ENCODE results near the gene REPIN1.

Gene REPIN1

GRCh38 chr7:150360363-150361058 lies 8.1 kb upstream of the REPIN1 start:
- DNase-seq (ENCODE audit: low read depth, low spot score) = no peak

DNA sequence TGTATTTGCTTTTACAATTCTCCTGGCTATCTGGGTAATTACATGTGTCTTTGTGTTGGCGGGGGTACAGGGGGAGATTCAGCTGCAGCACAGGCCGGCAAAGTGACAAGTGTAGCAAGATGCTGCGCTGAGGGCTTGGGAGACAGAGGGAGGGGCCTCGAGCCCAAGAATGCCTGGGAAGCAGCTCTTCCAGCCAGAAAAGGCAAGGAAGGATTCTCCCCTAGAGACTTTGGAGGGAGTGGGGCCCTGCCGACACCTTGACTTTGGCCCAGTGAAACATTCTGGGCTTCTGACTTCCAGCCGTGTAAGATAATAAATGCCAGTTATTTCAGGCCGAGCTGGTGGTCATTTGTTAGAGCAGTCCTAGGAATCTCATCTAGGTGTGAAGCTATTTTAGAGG lies 7.2 kb upstream of the REPIN1 start:
- no peak for DNase-seq (ENCODE audit: low read depth, low spot score)

GRCh38 chr7:150361807-150362621 lies 6.6 kb upstream of the REPIN1 start:
- DNase-seq (ENCODE audit: low read depth, low spot score) = no peak

- no peak for DNase-seq (ENCODE audit: low read depth, low spot score)
Measured at GRCh38 chr7:150363370-150363769, 5.3 kb upstream of the REPIN1 start.

- no peak for DNase-seq (ENCODE audit: low read depth, low spot score)
Measured at GRCh38 chr7:150363872-150364271, 4.8 kb upstream of the REPIN1 start.

DNA sequence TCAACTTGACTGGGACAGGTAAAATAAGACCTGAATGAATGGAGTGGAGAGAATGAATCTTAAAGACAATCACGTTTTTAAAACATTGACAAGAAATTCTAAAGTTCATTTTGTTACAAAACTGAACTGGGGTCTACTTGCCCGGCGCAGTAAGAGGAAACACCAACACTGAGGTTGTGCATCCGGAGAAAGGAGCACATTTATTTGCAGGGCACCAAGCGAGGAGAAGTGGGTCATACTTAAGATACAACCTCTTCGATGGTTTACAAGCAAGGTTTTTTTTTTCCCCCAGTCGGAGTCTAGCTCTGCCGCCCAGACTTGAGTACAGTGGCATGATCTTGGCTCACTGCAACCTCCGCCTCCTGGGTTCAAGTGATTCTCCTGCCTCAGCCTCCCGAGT lies 3.4 kb upstream of the REPIN1 start:
- DNase-seq (ENCODE audit: low read depth, low spot score) = no peak

DNA sequence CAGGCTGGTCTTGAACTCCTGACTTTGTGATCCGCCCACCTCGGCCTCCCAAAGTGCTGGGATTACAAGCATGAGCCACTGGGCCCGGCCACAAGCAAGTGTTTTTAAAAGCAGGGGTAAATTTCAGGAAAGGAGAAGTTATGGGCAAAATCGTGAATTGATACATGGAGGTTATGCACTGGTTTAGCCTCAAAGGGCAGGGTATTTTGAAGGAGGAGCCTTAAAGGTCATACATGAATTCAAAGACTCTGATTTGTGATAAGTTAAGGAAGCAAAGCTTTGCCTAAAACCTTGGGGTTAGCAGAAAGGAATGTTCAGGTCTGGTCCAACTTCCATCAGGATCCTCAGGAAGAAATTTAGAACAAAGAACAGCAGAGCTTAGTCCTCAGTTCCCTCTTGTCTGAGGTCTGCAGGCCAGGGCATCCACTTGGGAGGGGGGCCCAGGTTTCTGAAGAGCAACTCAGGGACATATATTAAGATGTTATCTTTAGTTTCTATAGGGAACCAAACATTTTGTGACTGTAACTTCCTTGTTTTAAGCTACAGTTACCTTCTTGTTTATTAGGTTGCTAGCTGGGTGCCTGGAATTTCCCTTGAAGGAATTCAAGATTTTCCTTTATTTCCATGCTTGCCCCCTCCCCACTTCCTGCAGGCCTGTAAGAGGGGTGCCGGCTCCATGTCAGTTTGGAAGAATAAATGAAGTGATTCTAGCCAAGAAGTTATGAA lies 2.8 kb upstream of the REPIN1 start:
- DNase-seq (ENCODE audit: low read depth, low spot score) = no peak

GRCh38 chr7:150367677-150368095 lies 936 bp upstream of the REPIN1 start:
- no peak for DNase-seq (ENCODE audit: low read depth, low spot score)

DNA sequence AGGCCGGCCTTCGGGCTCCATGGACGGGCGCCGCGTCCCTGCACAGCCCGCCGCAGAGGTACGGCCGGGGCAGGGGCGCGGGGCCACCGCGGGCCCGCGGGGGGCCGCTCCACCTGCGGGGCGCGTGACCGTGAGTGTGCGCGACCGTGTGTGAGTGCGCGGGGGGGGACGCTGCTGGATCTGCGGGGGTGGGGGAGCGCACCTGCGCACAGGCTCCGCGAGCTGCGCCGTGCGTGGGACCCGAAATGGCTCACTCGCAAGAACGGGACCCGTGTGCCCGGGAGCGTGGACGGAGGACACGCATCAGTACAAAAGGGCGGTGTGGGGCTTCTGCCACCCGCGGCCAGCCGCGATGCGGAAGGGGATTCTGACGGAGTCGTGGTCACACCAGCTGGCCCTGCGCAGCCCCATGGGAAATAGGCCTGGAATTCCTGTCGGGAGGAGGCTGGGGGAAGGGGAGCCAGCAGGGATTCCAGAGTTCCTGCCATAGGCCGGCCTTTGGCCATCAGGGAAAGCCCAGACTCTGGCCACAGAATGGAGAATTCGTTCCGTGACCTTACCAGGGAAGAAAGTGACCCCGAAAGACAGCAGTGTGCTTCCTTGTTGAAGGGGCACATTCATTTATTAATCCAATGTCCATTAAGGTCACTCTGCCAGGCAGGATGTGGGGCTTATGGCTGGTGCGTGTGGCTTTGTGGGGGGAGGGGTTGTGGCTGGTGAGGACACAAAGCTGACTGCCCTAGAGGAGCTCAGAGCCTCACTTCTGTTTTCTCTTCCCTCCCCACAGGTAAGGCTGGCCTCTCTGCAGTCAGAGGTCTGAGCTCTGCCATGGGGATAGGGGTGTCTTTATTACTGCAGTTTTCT lies 494 bp downstream of the REPIN1 start:
- DNase-seq (ENCODE audit: low read depth, low spot score) = no peak

DNA sequence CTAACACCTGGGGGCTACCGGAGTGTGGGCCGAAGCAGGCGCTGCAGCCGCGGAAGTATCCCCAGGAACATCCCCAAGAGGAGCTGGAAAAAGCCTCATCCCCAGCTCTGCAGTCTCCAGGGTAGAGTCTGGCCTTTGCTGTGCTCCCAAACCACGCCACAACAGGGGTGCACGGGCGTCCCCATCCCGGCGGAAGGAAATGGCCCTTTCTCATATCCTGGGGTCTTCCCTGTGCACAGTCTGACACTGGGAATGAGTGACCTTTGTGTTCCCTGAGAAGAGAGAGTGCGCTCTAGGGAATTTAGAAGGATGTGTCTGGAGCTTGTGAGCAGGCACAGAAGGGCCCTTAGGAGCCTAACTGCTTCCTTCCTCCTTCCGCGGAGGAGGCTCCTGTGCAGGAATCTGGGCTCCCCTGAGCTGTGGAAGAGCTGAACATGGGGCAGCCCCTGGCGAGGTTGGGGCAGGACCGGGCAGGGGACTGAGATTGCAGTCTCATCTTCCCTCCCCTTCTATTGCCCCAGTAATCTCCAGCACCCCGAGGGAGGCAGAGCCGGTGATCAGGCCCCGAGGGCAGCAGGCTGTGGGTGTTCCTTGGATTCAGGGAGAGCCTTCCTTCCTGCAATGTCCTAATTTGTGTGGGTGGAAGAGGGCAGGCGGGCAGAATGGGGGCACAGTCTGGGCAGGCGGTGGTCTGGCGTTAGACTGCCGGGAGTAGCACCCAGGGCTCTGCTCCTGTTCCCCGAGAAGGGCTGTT lies 1.3 kb downstream of the REPIN1 start:
- no peak for DNase-seq (ENCODE audit: low read depth, low spot score)

- no peak for DNase-seq (ENCODE audit: low read depth, low spot score)
Measured at GRCh38 chr7:150370612-150371071, 2.0 kb downstream of the REPIN1 start.

- DNase-seq (ENCODE audit: low read depth, low spot score) = no peak
Measured at GRCh38 chr7:150371131-150371995, 2.7 kb downstream of the REPIN1 start.

DNA sequence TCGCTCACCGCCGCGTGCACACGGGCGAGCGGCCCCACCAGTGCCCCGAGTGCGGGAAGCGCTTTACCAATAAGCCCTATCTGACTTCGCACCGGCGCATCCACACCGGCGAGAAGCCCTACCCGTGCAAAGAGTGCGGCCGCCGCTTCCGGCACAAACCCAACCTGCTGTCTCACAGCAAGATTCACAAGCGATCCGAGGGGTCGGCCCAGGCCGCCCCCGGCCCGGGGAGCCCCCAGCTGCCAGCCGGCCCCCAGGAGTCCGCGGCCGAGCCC lies 3.3 kb downstream of the REPIN1 start:
- DNase-seq (ENCODE audit: low read depth, low spot score) = no peak

DNA sequence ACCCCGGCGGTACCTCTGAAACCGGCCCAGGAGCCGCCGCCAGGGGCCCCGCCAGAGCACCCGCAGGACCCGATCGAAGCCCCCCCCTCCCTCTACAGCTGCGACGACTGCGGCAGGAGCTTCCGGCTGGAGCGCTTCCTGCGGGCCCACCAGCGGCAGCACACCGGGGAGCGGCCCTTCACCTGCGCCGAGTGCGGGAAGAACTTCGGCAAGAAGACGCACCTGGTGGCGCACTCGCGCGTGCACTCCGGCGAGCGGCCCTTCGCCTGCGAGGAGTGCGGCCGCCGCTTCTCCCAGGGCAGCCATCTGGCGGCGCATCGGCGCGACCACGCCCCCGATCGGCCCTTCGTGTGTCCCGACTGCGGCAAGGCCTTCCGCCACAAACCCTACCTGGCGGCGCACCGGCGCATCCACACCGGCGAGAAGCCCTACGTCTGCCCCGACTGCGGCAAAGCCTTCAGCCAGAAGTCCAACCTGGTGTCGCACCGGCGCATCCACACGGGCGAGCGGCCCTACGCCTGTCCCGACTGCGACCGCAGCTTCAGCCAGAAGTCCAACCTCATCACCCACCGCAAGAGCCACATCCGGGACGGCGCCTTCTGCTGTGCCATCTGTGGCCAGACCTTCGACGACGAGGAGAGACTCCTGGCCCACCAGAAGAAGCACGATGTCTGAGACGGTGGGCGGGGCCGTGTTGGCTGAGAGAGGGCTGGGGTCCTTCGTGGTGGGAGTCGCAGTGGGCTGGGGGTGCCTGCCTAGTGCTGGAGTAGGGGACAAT lies 3.8 kb downstream of the REPIN1 start:
- DNase-seq (ENCODE audit: low read depth, low spot score) = no peak

DNA sequence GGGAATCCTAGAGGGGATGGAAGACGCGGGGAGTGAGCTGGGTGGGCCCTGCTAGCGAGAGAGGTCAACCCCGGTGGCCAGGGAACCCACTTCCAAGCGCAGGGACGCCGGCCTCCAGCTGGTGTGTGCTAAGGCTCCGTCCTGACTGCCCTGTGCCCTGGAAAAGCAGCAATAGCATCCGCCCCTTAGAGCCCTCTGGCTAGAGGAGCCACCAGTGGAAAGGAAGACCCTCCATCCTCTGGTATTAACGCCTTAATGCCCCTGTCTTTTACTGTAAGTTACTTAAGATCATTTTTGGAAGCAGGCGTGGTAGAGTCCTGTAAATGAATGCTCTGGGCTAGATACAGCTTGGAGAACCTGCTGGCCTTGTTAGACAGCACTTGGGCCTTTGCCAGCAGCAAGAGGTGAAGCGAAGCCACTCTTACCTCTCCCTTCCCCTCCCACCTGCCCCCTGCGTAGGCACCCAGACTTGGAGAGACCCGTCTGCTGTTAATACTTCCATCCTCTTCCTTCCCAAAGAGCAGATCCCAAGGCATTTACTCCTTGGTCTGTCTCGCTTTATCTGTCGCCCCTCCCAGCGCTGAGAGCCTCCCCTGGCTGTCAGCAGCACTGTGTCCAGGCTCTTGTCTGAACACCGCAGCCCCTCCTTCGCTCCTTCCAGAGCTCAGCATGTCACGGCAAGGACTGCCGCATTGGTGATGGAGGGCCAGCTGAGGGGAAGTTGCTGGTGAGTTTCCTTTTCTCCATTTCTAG lies 4.6 kb downstream of the REPIN1 start:
- no peak for DNase-seq (ENCODE audit: low read depth, low spot score)

- no peak for DNase-seq (ENCODE audit: low read depth, low spot score)
Measured at GRCh38 chr7:150374026-150374425, 5.4 kb downstream of the REPIN1 start.

DNA sequence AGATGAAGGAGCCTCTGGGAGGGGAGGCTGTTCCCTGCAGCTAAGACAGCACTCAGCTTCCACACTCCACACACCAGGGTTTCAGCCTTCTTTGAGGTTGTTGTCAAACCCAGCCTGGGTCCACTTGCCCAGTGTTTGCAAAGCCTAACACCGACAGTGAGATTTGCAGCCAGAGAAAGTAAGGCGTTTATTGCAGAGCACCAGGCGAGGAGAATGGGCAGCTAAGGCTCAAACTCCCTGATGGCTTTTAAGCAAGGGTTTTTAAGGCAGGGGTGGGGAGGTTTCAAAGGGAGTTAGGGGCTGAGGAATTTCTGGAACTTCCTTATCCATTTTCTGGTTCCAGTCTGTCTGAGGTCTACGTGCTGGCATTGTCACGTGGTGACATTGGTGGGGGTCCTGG lies 5.8 kb downstream of the REPIN1 start:
- no peak for DNase-seq (ENCODE audit: low read depth, low spot score)
